Pancreas (tissue), 10 donors: ENCODE measurements around the gene TFAP2E. TPM values are rescaled to one million over a fixed set of nuclear protein-coding genes. Genes with fewer than 3 reads are reported as not detected.

Experiments
- ATAC-seq, 4 donors: fragments of 200-7000 bp; cut with Tn5 transposase; one replicate each; pipeline versions ENCODE4 v1.8.0 to v1.9.1; 2020; ENCODE audit warnings: mild to moderate bottlenecking in 4 of 4, moderate library complexity in 4 of 4
- DNase-seq, 6 donors: peaks; one replicate each; pipeline ENCODE4 v3.0.0-alpha.2; 2020
- FAIRE-seq: peaks from 2 replicates; lab custom pipeline; 2012; peaks lifted over from hg19 to GRCh38; lab: Jason Lieb, UNC
- H3K27ac ChIP-seq, 4 donors: fragments of 200-600 bp; sonication (generic); 1 replicate in 3 of 4; 2 replicates in 1 of 4; pipeline versions ENCODE4 v1.5.0 to v1.8.0; 2020
- H3K27me3 ChIP-seq, 4 donors: fragments of 200-600 bp; one replicate each; pipeline ENCODE4 v1.8.0; 2021
- H3K36me3 ChIP-seq, 3 donors: fragments of 200-600 bp; sonication (generic) in 1 of 3; one replicate each; pipeline versions ENCODE4 v1.5.0 to v1.8.0; 2020 to 2021
- H3K4me1 ChIP-seq, 3 donors: fragments of 200-600 bp; one replicate each; pipeline ENCODE4 v1.8.0; 2021
- H3K4me3 ChIP-seq, 4 donors: fragments of 200-600 bp; sonication (generic) in 2 of 4; one replicate each; pipeline versions ENCODE4 v1.5.0 to v1.8.0; 2020 to 2021
- H3K9me3 ChIP-seq, 4 donors: fragments of 200-600 bp; one replicate each; pipeline ENCODE4 v1.8.0; 2021
- CTCF ChIP-seq, 4 donors: fragments of 200-600 bp; sonication (generic) in 3 of 4; IDR thresholded peaks; one replicate each; pipeline versions ENCODE4 v1.5.0 to v1.8.0; 2021; ENCODE audit warnings: antibody characterized with exemption in 4 of 4
- WGBS, 2 donors: extraction: QIAGEN DNeasy Blood & Tissue Kit; methylation state at CpG; one replicate each; pipeline ENCODE4 v1.1.7; 2013; 5-methylcytosine and 5-hydroxymethylcytosine counted together
- intact Hi-C, 3 donors: fragments of 100-400 bp; cut with DNase I; formaldehyde crosslinking; loops; one replicate each; pipeline versions ENCODE4 v1.11.1 to v1.14.2; 2022
- polyA plus RNA-seq, 2 donors: library from polyadenylated mRNA; stranded (reverse); fragments of 200-250 nt; gene quantifications; one replicate each; pipeline ENCODE4 v1.2.3, GENCODE V29; 2013
- total RNA-seq, 6 donors: library from RNA; stranded (reverse); fragmentation: NEBNext Ultra II Directional in 4 of 6; extraction: Animal tissue kit (Norgen Biotek cat#: 25700) in 4 of 6; gene quantifications; one replicate each; pipeline versions ENCODE4 v1.2.1 to v1.2.4, GENCODE V29; 2021 to 2023
- donor health status: healthy with polysubstance abuse.
- donor health status: DM: no; HTN: no; CAD: no; lungs with moderate emphysema.
- donor health status: DM: no; HTN: no; CAD: no.
- donor health status: control.
- donor health status: control.
- donor health status: Bipolar disorder and iron deficiency.
- donor health status: DM: yes; HTN: yes; CAD: no.
- donor health status: DM: no; HTN: no; CAD: no.
- donor health status: DM: no; HTN: no; CAD: no.
- donor health status: DM: yes; HTN: yes; CAD: no.

Gene TFAP2E
- under 1 TPM; 0.08 to 0.87 (median 0.21) TPM for total RNA-seq
- 1 to 10 TPM; 1.1 to 2.0 TPM for polyA plus RNA-seq

GRCh38 chr1:35573198-35574124, at the start of gene TFAP2E:
Gene TFAP2E, plus strand, starts transcription at chr1:35573314. Its CDS starts 264 bp downstream, at chr1:35573578.
- Histone ChIP-seq H3K27ac (no peak within 1 kb of the TSS), H3K4me1 (no peaks in the 10 kb centered on the region), H3K9me3 (no peaks in the 10 kb centered on the region), H3K27me3 (no peaks in the 10 kb centered on the region), H3K36me3 (no peaks in the 10 kb centered on the region), H3K4me3 (peak within 1 kb of the TSS; percentile 36 to 61 (median 46))
- DNase-seq = peak in 5 of 6 donors; percentile 40 to 88 (median 61)
- intact Hi-C loops = loop anchor here in 1 of 3 donors (10.0 kb wide), 1 partner anchor 151 kb away; no protein-coding TSS in a partner anchor
- peak; percentile 72 to 85 (median 74) for ATAC-seq
- TF ChIP-seq CTCF (IDR thresholded peaks at IDR 0.05) = no peak
- FAIRE-seq = no peak
- 13 to 22% methylated on average over 84 to 95 of the region's 95 CpGs for WGBS, 2 donors

- Histone ChIP-seq H3K27me3 (no peaks in the 10 kb centered on the region), H3K4me1 (no peaks in the 10 kb centered on the region), H3K36me3 (no peaks in the 10 kb centered on the region), H3K4me3 (no peak overlapping the region), H3K9me3 (no peaks in the 10 kb centered on the region), H3K27ac (no peak overlapping the region)
- intact Hi-C loops = no loop called here
- DNase-seq (no peak), ATAC-seq (peak in 1 of 4 donors; percentile 44), FAIRE-seq (no peak)
- 39 to 41% methylated on average over 2 of the region's 2 CpGs for WGBS, 2 donors
- TF ChIP-seq CTCF (IDR thresholded peaks at IDR 0.05) = no peak
These were observed 49.0 kb upstream of the TFAP2E start for GRCh38 chr1:35524106-35524505.

GRCh38 chr1:35530168-35530567, 42.9 kb upstream of the TFAP2E start:
- ATAC-seq (no peak), DNase-seq (no peak), FAIRE-seq (no peak)
- H3K27me3 ChIP-seq = no peaks in the 10 kb centered on the region
- no peak overlapping the region for H3K27ac ChIP-seq
- H3K4me3 ChIP-seq = no peak overlapping the region
- TF ChIP-seq CTCF (IDR thresholded peaks at IDR 0.05) = no peak
- 78% methylated on average over 5 of the region's 5 CpGs for WGBS, 2 donors
- peaks cover 0 to 8% (median 0%) of the 10 kb centered on the region in 3 donors for H3K36me3 ChIP-seq
- intact Hi-C loops = no loop called here
- H3K4me1 ChIP-seq = no peaks in the 10 kb centered on the region
- H3K9me3 ChIP-seq = no peaks in the 10 kb centered on the region

- Histone ChIP-seq H3K9me3 (no peaks in the 10 kb centered on the region), H3K4me1 (no peaks in the 10 kb centered on the region), H3K36me3 (peaks cover 0 to 8% (median 0%) of the 10 kb centered on the region in 3 donors), H3K27me3 (no peaks in the 10 kb centered on the region), H3K4me3 (no peak overlapping the region), H3K27ac (no peak overlapping the region)
- FAIRE-seq (no peak), DNase-seq (no peak), ATAC-seq (no peak)
- 97 to 99% methylated on average over 2 of the region's 2 CpGs for WGBS, 2 donors
- no peak for TF ChIP-seq CTCF (IDR thresholded peaks at IDR 0.05)
- intact Hi-C loops = no loop called here
These were observed 42.2 kb upstream of the TFAP2E start for GRCh38 chr1:35530946-35531345.
